IMR-90 (cell line): ENCODE measurements around the gene EPHB1. TPM values are rescaled to one million over a fixed set of nuclear protein-coding genes. Genes with fewer than 3 reads are reported as not detected.

Source experiments
- ATAC-seq: fragments of 200-7000 bp; cut with Tn5 transposase; 2 replicates; pipeline ENCODE4 v1.9.1; 2020; ENCODE audit warnings: low read depth, mild to moderate bottlenecking, moderate library complexity
- BruUV-seq: library from RNA; stranded (reverse); fragments of 400-500 nt; replicated peaks from 2 replicates; lab custom pipeline; 2021; lab: Mats Ljungman, UMichigan
- CTCF ChIA-PET: fragments of 300-600 bp; formaldehyde crosslinking; extraction: SDS; loops from one replicate; lab custom pipeline; 2021; ENCODE audit warnings: antibody characterized with exemption; lab: Yijun Ruan, JAX
- POLR2A ChIA-PET: fragments of 300-600 bp; sonication (Branson Sonifier 250); formaldehyde crosslinking; loops from one replicate; lab custom pipeline; 2022; ENCODE audit warnings: antibody characterized with exemption; ENCODE audit not compliant: unreplicated experiment; lab: Charles Lee
- DNase-seq: peaks from one replicate; pipeline ENCODE4 v3.0.0; 2013
- H2AFZ ChIP-seq: replicated peaks from 2 replicates; pipeline ENCODE3; 2013; ENCODE audit warnings: low read length, mild to moderate bottlenecking; ENCODE audit not compliant: poor library complexity
- H2AK5ac ChIP-seq: 2 replicates; pipeline ENCODE4 v1.6.1; 2013; ENCODE audit warnings: low read depth, low read length, inconsistent platforms
- H2AK9ac ChIP-seq: replicated peaks from 2 replicates; pipeline ENCODE3; 2013; ENCODE audit warnings: mild to moderate bottlenecking, low read depth, low read length, moderate library complexity; ENCODE audit not compliant: poor library complexity
- H2BK120ac ChIP-seq: 2 replicates; pipeline ENCODE4 v1.6.1; 2013; ENCODE audit warnings: low read depth, low read length, inconsistent platforms
- H2BK15ac ChIP-seq: 3 replicates; pipeline ENCODE4 v1.6.1; 2013; ENCODE audit warnings: low read depth, low read length, inconsistent platforms
- H2BK20ac ChIP-seq: 2 replicates; pipeline ENCODE4 v1.6.1; 2013; ENCODE audit warnings: low read depth, mild to moderate bottlenecking, inconsistent platforms, low read length, moderate library complexity
- H2BK5ac ChIP-seq: 2 replicates; pipeline ENCODE4 v1.6.1; 2013; ENCODE audit warnings: mild to moderate bottlenecking, low read depth, low read length, inconsistent platforms; ENCODE audit not compliant: poor library complexity, severe bottlenecking
- H3K14ac ChIP-seq: replicated peaks from 2 replicates; pipeline ENCODE4 v1.6.1; 2013; ENCODE audit warnings: low read depth, low read length, inconsistent platforms
- H3K18ac ChIP-seq: 2 replicates; pipeline ENCODE4 v1.6.1; 2013; ENCODE audit warnings: low read depth, low read length, control low read depth
- H3K23ac ChIP-seq: 2 replicates; pipeline ENCODE4 v1.6.1; 2013; ENCODE audit warnings: low read depth, low read length, inconsistent platforms
- H3K27ac ChIP-seq: 2 replicates; pipeline ENCODE4 v1.5.1; 2013; ENCODE audit warnings: mild to moderate bottlenecking, control low read depth, low read length; ENCODE audit not compliant: insufficient read depth
- H3K27me3 ChIP-seq: 2 replicates; pipeline ENCODE4 v1.6.1; 2013; ENCODE audit warnings: low read length; ENCODE audit not compliant: control insufficient read depth, insufficient read depth
- H3K36me3 ChIP-seq: 2 replicates; pipeline ENCODE4 v1.6.1; 2013; ENCODE audit warnings: low read length, mixed read lengths; ENCODE audit not compliant: control insufficient read depth, insufficient read depth
- H3K4ac ChIP-seq: 2 replicates; pipeline ENCODE4 v1.6.1; 2013; ENCODE audit warnings: low read depth, low read length, inconsistent platforms
- H3K4me1 ChIP-seq: 2 replicates; pipeline ENCODE4 v1.6.1; 2013; ENCODE audit warnings: low read length, mixed read lengths; ENCODE audit not compliant: control insufficient read depth, insufficient read depth
- H3K4me2 ChIP-seq: 2 replicates; pipeline ENCODE4 v1.6.1; 2013; ENCODE audit warnings: low read depth, mild to moderate bottlenecking, control low read depth, low read length, moderate library complexity
- H3K4me3 ChIP-seq: 2 replicates; pipeline ENCODE4 v1.5.1; 2013; ENCODE audit warnings: low read depth, mild to moderate bottlenecking, control low read depth, low read length, moderate library complexity; ENCODE audit not compliant: insufficient read depth
- H3K56ac ChIP-seq: 2 replicates; pipeline ENCODE4 v1.6.1; 2013; ENCODE audit warnings: low read length, inconsistent platforms; ENCODE audit not compliant: insufficient read depth; ENCODE audit errors: extremely low read depth
- H3K79me1 ChIP-seq, 2 experiments: 2 replicates each; pipeline ENCODE4 v1.6.1; 2013; ENCODE audit warnings: low read length in 2 of 2, inconsistent platforms in 1 of 2, low read depth in 1 of 2
- H3K9ac ChIP-seq: 2 replicates; pipeline ENCODE4 v1.6.1; 2013; ENCODE audit warnings: low read depth, low read length, control low read depth
- H3K9me1 ChIP-seq: 2 replicates; pipeline ENCODE4 v1.6.1; 2013; ENCODE audit warnings: low read length, inconsistent platforms; ENCODE audit not compliant: insufficient read depth
- H3K9me3 ChIP-seq: 2 replicates; pipeline ENCODE4 v1.6.1; 2013; ENCODE audit warnings: low read length; ENCODE audit not compliant: control insufficient read depth, insufficient read depth
- H4K20me1 ChIP-seq: 2 replicates; pipeline ENCODE4 v1.6.1; 2013; ENCODE audit warnings: low read length, inconsistent platforms; ENCODE audit not compliant: insufficient read depth
- H4K5ac ChIP-seq: 2 replicates; pipeline ENCODE4 v1.6.1; 2013; ENCODE audit warnings: mild to moderate bottlenecking, low read depth, low read length, control low read depth
- H4K8ac ChIP-seq, 2 experiments: 2 replicates each; pipeline ENCODE4 v1.6.1; 2013; ENCODE audit warnings: low read depth in 2 of 2, low read length in 2 of 2, control low read depth in 1 of 2, inconsistent platforms in 1 of 2
- H4K91ac ChIP-seq: 2 replicates; pipeline ENCODE4 v1.6.1; 2013; ENCODE audit warnings: low read depth, low read length, inconsistent platforms; ENCODE audit not compliant: insufficient read depth
- CTCF ChIP-seq: conservative IDR thresholded peaks from 2 replicates; pipeline ENCODE4 v1.5.1; 2012; ENCODE audit warnings: mild to moderate bottlenecking, low read depth, low read length, improper control_type of control experiment
- NFE2L2 ChIP-seq: fragments of 150-350 bp; IDR thresholded peaks from 2 replicates; pipeline ENCODE4 v1.6.1; 2016; ENCODE audit warnings: low read depth, mild to moderate bottlenecking, low read length
- WGBS, 2 experiments: methylation state at CpG; one replicate each; pipeline versions ENCODE4 v1.1.5 to v1.1.7; 2013; ENCODE audit warnings: missing lambda C conversion rate in 2 of 2; ENCODE audit not compliant: insufficient read length in 1 of 2; ENCODE audit errors: extremely low coverage in 2 of 2; 5-methylcytosine and 5-hydroxymethylcytosine counted together
- dilution Hi-C: fragments of 300-500 bp; cut with HindIII; formaldehyde crosslinking; loops from one replicate; pipeline ENCODE4 v1.14.3; 2018; ENCODE audit warnings: low sequenced_read_pairs; ENCODE audit not compliant: unreplicated experiment
- in situ Hi-C: fragments of 300-500 bp; cut with MboI; formaldehyde crosslinking; loops from 3 replicates; pipeline ENCODE4 v1.14.3; 2019; ENCODE audit warnings: low sequenced_read_pairs, inconsistent platforms, mixed read lengths
- intact Hi-C: fragments of 100-400 bp; cut with micrococcal nuclease; formaldehyde crosslinking; loops from 2 replicates; pipeline ENCODE4 v1.10.0; 2022
- polyA plus RNA-seq, 3 experiments: library from polyadenylated mRNA; depleted of rRNA; stranded (reverse); fragments of >200 nt; gene quantifications; 2 replicates each; pipeline ENCODE4 v1.2.3, GENCODE V29; 2012; ENCODE audit warnings: low replicate concordance in 1 of 3
- total RNA-seq: library from RNA; depleted of rRNA; stranded (reverse); fragments of >200 nt; gene quantifications from 2 replicates; pipeline ENCODE4 v1.2.3, GENCODE V29; 2012

EPHB1 gene
- total and polyA plus RNA-seq, 2 of the 4 experiments (the other 2 are of a cell fraction): 0.17 to 0.36 TPM

GRCh38 chr3:134804508-134805480 is 9.7 kb downstream of the EPHB1 start:
- Histone ChIP-seq H3K18ac (no peak overlapping the region), H3K27me3 (peaks cover 4% of the 10 kb centered on the region; the same call in 1 of the 2 replicates), H3K14ac (no peak overlapping the region), H3K36me3 (no peaks in the 10 kb centered on the region), H3K27ac (no peak overlapping the region), H2AFZ (no peak overlapping the region), H3K4me2 (no peak overlapping the region), H2AK9ac (no peak overlapping the region), H2BK20ac (no peak overlapping the region), H4K5ac (no peak overlapping the region), H3K4me3 (no peak overlapping the region), H3K79me1 (no peaks in the 10 kb centered on the region), H4K20me1 (no peaks in the 10 kb centered on the region), H2BK15ac (no peak overlapping the region), H3K9me3 (no peaks in the 10 kb centered on the region), H3K4ac (no peak overlapping the region), H4K91ac (no peak overlapping the region), H2BK5ac (no peak overlapping the region), H2AK5ac (no peak overlapping the region), H3K9ac (no peak overlapping the region), H3K23ac (no peak overlapping the region), H3K56ac (no peak overlapping the region), H3K9me1 (no peaks in the 10 kb centered on the region), H4K8ac (no peak overlapping the region), H3K4me1 (no peaks in the 10 kb centered on the region), H2BK120ac (no peak overlapping the region)
- no peak for DNase-seq
- BruUV-seq: no TSS peak
- dilution Hi-C loops (no loop called here), intact Hi-C loops (no loop called here), in situ Hi-C loops (no loop called here)
- ChIA-PET POLR2A (no interaction called here), CTCF (no interaction called here)
- 50% methylated on average over 1 of the region's 14 CpGs; no CpG with 5 or more reads in 1 of the 2 experiments for WGBS, 2 experiments
- no peak for TF ChIP-seq NFE2L2
- TF ChIP-seq CTCF: no peak
- ATAC-seq: no peak
